HG02981 (cell line): Measurements from ENCODE around the gene ANKRD23.
"Not testable (repeated sequence)": the region's sequence is repeated elsewhere in the genome, so short reads cannot be mapped to it uniquely, and the experiment has no call there.

Experiments
- ATAC-seq: cut with Tn5 transposase; IDR thresholded peaks from one replicate; pipeline ENCODE4 v1.9.1; 2021; ENCODE audit warnings: mild to moderate bottlenecking, moderate library complexity; ENCODE audit not compliant: unreplicated experiment

ANKRD23 gene

GRCh38 chr2:96843538-96844268, at the start of gene ANKRD23:
TSS of gene ANKRD23 (minus strand) at chr2:96844021. CDS start at chr2:96843992, 29 bp downstream.
- no peak for ATAC-seq

GRCh38 chr2:96891591-96892333, 47.9 kb upstream of the ANKRD23 start:
- no peak for ATAC-seq

GRCh38 chr2:96890726-96891385, 47.0 kb upstream of the ANKRD23 start:
- ATAC-seq: no peak

- no peak for ATAC-seq
These were observed 46.4 kb upstream of the ANKRD23 start for GRCh38 chr2:96890252-96890651.

GRCh38 chr2:96889502-96889901, 45.7 kb upstream of the ANKRD23 start:
- ATAC-seq: not testable (repeated sequence)

- no peak for ATAC-seq
These were observed 44.5 kb upstream of the ANKRD23 start for GRCh38 chr2:96888072-96889011.

- ATAC-seq: no peak
These were observed 43.7 kb upstream of the ANKRD23 start for GRCh38 chr2:96887493-96888012.

GRCh38 chr2:96885432-96886347, 41.9 kb upstream of the ANKRD23 start:
- ATAC-seq: no peak

GRCh38 chr2:96884299-96885094, 40.7 kb upstream of the ANKRD23 start:
- ATAC-seq: no peak

- ATAC-seq: no peak
These were observed 39.5 kb upstream of the ANKRD23 start for GRCh38 chr2:96883306-96883705.

- no peak for ATAC-seq
These were observed 39.1 kb upstream of the ANKRD23 start for GRCh38 chr2:96882906-96883305.

- ATAC-seq: no peak
These were observed 38.4 kb upstream of the ANKRD23 start for GRCh38 chr2:96882230-96882629.

GRCh38 chr2:96881349-96882195, 37.8 kb upstream of the ANKRD23 start:
- ATAC-seq: no peak

GRCh38 chr2:96880891-96881273, 37.1 kb upstream of the ANKRD23 start:
- ATAC-seq: no peak

GRCh38 chr2:96879545-96880040, 35.8 kb upstream of the ANKRD23 start:
- no peak for ATAC-seq

- ATAC-seq: no peak
These were observed 35.1 kb upstream of the ANKRD23 start for GRCh38 chr2:96878796-96879544.

GRCh38 chr2:96878171-96878570, 34.4 kb upstream of the ANKRD23 start:
- ATAC-seq: no peak
